ENCODE measurements around the gene ELP4.

DNA sequence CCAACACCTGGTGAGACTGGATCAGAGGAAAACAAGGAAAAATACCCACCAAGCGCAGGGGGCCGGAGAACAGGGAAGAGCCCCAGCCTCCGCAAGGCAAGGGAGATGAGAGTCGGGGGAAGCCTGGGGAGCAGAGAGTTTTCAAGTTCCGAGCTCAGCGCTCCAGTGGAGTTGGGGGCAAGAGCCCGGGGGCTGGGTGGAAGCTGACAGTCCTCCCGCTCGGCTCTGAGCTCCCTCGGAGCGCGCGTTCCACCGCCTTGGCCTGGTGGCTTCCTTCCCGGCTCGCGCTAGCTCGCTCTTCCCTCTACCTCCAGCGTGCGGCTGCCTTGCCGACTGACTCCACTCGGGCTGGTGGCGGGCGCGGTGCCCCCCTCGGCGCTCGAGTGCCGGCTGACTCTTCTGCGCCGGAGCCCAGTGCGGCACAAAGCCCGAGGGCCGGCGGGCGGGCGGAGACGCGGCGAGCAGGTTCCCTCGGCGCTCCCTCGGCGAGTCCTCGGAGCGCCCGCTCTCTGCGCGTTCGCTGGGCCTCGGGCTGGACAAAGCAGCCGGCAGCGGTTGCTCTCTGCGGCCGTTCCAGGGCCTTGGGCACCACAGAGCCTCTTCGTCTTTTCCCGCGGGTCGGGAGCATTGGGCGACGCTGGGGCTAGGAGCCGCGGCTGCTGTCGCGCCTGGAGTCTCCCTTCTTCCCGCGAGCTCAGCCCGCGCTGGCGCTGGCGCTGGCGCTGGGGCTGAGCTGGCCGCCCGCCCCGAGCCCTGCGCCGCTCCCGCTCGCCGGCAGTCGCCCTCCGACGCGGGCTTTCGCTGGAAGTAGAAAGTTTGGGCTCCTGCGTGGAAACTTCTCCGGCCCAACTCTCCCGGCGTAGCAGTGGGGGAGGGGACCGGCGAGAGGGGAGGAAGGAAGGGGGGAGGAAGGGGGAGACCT, 300.6 kb downstream of the ELP4 start:
- TF ChIP-seq POLR2AphosphoS5 (IDR thresholded peaks at IDR 0.05) = no peak
- TF ChIP-seq, protein P1, sequence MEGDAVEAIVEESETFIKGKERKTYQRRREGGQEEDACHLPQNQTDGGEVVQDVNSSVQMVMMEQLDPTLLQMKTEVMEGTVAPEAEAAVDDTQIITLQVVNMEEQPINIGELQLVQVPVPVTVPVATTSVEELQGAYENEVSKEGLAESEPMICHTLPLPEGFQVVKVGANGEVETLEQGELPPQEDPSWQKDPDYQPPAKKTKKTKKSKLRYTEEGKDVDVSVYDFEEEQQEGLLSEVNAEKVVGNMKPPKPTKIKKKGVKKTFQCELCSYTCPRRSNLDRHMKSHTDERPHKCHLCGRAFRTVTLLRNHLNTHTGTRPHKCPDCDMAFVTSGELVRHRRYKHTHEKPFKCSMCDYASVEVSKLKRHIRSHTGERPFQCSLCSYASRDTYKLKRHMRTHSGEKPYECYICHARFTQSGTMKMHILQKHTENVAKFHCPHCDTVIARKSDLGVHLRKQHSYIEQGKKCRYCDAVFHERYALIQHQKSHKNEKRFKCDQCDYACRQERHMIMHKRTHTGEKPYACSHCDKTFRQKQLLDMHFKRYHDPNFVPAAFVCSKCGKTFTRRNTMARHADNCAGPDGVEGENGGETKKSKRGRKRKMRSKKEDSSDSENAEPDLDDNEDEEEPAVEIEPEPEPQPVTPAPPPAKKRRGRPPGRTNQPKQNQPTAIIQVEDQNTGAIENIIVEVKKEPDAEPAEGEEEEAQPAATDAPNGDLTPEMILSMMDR (IDR thresholded peaks at IDR 0.05) = no peak
- TF ChIP-seq POLR2A (IDR thresholded peaks at IDR 0.05) = no peak
- TF ChIP-seq EP300 (IDR thresholded peaks at IDR 0.05) = no peak
